T-helper 17 cell (primary cell): ENCODE results near the gene PTPRN2. TPM values are rescaled to one million over a fixed set of nuclear protein-coding genes. Genes with fewer than 3 reads are reported as not detected.
"Not testable (repeated sequence)": the region's sequence is repeated elsewhere in the genome, so short reads cannot be mapped to it uniquely, and the experiment has no call there.

Experiments
- ATAC-seq: fragments of 150-1000 bp; cut with Tn5 transposase; 2 replicates; pipeline ENCODE4 v1.10.0; 2021; ENCODE audit warnings: mild to moderate bottlenecking, moderate library complexity
- DNase-seq, 3 donors: peaks; one replicate each; pipeline versions ENCODE4 v3.0.0 to v3.0.0-alpha.2; 2020 to 2021
- H3K9me3 ChIP-seq: one replicate; pipeline ENCODE4 v1.7.0; 2013; ENCODE audit warnings: low read length, mild to moderate bottlenecking; ENCODE audit not compliant: control insufficient read depth, poor library complexity, severe bottlenecking
- H3K27ac Mint-ChIP-seq: one replicate; pipeline ENCODE4 v1.8.0; 2022; ENCODE audit warnings: mild to moderate bottlenecking, moderate library complexity, mixed read lengths
- H3K27me3 Mint-ChIP-seq: one replicate; pipeline ENCODE4 v1.8.0; 2022; ENCODE audit warnings: mixed read lengths
- H3K36me3 Mint-ChIP-seq: one replicate; pipeline ENCODE4 v1.8.0; 2022; ENCODE audit warnings: low read depth, mixed read lengths
- H3K4me1 Mint-ChIP-seq: one replicate; pipeline ENCODE4 v1.8.0; 2022; ENCODE audit warnings: mild to moderate bottlenecking, mixed read lengths
- H3K4me3 Mint-ChIP-seq: one replicate; pipeline ENCODE4 v1.8.0; 2022; ENCODE audit warnings: mild to moderate bottlenecking, moderate library complexity, mixed read lengths
- total RNA-seq, 4 donors: library from RNA in 2 of 4; stranded (reverse) in 2 of 4; gene quantifications; one replicate each; pipeline ENCODE4 v1.2.3 and lab custom pipeline; 2022 to 2026

The PTPRN2 gene
- total RNA-seq, 2 donors from 2014 or later = 0.42 to 0.57 TPM

- no peaks in the 10 kb centered on the region for H3K4me1 Mint-ChIP-seq
- H3K4me3 Mint-ChIP-seq = no peak overlapping the region
- ATAC-seq (no peak), DNase-seq (no peak)
- no peaks in the 10 kb centered on the region for H3K36me3 Mint-ChIP-seq
- H3K27ac Mint-ChIP-seq = no peak overlapping the region
- peaks cover 2% of the 10 kb centered on the region for H3K9me3 ChIP-seq
- no peaks in the 10 kb centered on the region for H3K27me3 Mint-ChIP-seq
Measured at GRCh38 chr7:158227258-158227984, 360.2 kb downstream of the PTPRN2 start.

DNA sequence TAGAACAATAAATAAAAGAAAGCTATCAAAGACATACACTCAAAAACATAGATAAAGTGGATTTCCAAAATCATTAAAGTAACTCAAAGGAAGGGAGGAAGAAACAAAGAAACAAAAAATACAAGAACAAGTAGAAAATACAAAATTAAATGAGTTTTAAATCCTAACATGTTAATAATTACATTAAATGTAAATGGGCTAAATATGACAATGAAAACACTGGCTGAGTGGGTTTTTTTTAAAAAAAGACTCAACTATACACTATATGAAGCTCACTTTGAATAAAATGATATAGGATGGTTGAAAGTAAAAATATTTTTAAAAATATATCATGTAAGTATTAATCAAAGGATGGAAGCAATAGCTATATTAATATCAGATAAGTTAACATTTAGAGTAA, 371.4 kb downstream of the PTPRN2 start:
- no peaks in the 10 kb centered on the region for H3K9me3 ChIP-seq
- DNase-seq (no peak), ATAC-seq (no peak)
- H3K4me3 Mint-ChIP-seq = no peak overlapping the region
- no peaks in the 10 kb centered on the region for H3K36me3 Mint-ChIP-seq
- no peak overlapping the region for H3K27ac Mint-ChIP-seq
- H3K27me3 Mint-ChIP-seq = peaks cover 5% of the 10 kb centered on the region
- no peaks in the 10 kb centered on the region for H3K4me1 Mint-ChIP-seq

DNA sequence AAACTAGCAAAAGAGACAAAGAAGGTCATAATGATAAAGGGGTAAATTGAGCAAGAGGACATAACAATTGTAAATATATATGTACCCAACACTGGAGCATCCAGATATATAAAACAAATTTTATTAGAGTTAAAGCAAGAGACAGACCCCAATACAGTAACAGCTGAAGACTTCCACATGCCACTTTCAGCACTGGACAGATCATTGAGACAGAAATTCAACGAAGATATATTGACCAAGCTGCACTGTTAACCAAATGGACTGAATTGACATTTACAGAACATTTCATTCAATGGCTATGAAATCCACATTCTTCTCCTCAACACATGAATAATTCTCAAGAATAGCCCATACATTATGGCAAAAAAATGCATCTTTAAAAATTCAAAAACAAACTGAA, 378.2 kb downstream of the PTPRN2 start:
- Mint-ChIP-seq H3K4me1 (no peaks in the 10 kb centered on the region), H3K27me3 (no peaks in the 10 kb centered on the region), H3K27ac (no peak overlapping the region), H3K36me3 (no peaks in the 10 kb centered on the region), H3K4me3 (no peak overlapping the region)
- H3K9me3 ChIP-seq = no peaks in the 10 kb centered on the region
- no peak for ATAC-seq
- DNase-seq = no peak

GRCh38 chr7:158206341-158206740, 381.3 kb downstream of the PTPRN2 start:
- no peaks in the 10 kb centered on the region for H3K9me3 ChIP-seq
- ATAC-seq = no peak

DNA sequence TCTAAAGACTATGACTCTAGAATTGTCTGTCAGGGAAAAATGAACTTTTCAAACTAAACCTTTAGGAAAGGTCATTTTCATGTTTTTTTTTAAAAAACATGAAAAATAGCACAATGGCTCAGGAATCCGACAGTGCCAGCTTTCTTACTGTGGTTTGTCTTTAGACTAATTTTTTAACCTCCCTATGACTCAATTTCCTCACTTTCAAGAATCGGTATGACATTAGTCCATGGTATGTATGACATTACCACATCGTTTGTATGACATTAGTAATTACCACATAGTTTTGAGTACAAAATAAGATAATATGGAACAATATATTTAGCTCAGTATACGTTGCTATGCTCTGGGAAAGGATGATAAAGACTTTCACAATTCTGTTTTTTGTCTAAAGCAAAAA, 383.2 kb downstream of the PTPRN2 start:
- no peak overlapping the region for H3K4me3 Mint-ChIP-seq
- H3K27me3 Mint-ChIP-seq = peaks cover 11% of the 10 kb centered on the region
- H3K9me3 ChIP-seq = no peaks in the 10 kb centered on the region
- no peaks in the 10 kb centered on the region for H3K4me1 Mint-ChIP-seq
- DNase-seq (no peak), ATAC-seq (no peak)
- no peak overlapping the region for H3K27ac Mint-ChIP-seq
- H3K36me3 Mint-ChIP-seq = no peaks in the 10 kb centered on the region

More at GRCh38 chr7:158206341-158206740, 381.3 kb downstream of the PTPRN2 start:
- H3K27me3 Mint-ChIP-seq = peaks cover 11% of the 10 kb centered on the region
- no peak for DNase-seq
- no peaks in the 10 kb centered on the region for H3K36me3 Mint-ChIP-seq
- H3K4me3 Mint-ChIP-seq = no peak overlapping the region
- no peak overlapping the region for H3K27ac Mint-ChIP-seq
- no peaks in the 10 kb centered on the region for H3K4me1 Mint-ChIP-seq

- H3K9me3 ChIP-seq, H3K4me1 Mint-ChIP-seq, H3K36me3 Mint-ChIP-seq, H3K27ac Mint-ChIP-seq, DNase-seq, ATAC-seq, H3K4me3 Mint-ChIP-seq: not testable (repeated sequence)
- peaks cover 11% of the 10 kb centered on the region for H3K27me3 Mint-ChIP-seq
Measured at GRCh38 chr7:158203948-158204347, 383.7 kb downstream of the PTPRN2 start.

DNA sequence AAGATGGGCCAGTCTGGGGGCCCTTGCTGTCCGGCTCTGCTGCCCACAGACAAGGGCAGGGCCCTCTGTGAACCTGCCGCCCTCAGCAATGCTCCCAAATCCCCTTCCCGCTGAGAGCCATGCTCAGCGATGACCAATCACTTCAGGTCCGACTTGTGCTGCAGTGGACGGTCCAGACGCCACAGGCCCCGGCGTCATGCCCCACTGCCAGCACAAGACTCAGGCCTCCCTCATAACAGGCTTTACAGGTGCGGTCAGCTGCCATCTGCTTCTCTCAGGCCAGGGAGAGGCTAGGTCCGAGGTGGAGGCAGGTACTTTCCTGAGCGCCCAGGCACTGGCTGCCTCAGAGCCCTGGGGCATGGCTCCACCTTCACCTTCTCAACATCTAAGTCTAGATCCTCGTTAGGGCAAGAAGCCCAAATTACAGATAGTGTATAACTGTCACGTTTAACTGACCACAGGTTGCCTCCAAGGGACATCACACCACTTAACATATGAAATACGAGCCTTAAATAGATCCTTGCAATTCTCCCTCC, 393.2 kb downstream of the PTPRN2 start:
- Mint-ChIP-seq H3K4me1 (no peaks in the 10 kb centered on the region), H3K27ac (no peak overlapping the region), H3K4me3 (no peak overlapping the region), H3K27me3 (no peaks in the 10 kb centered on the region), H3K36me3 (no peaks in the 10 kb centered on the region)
- no peak for ATAC-seq
- no peak for DNase-seq
- no peaks in the 10 kb centered on the region for H3K9me3 ChIP-seq

GRCh38 chr7:158193446-158193845, 394.2 kb downstream of the PTPRN2 start:
- DNase-seq (no peak), ATAC-seq (no peak)
- peaks cover 2% of the 10 kb centered on the region for H3K9me3 ChIP-seq
- no peaks in the 10 kb centered on the region for H3K27me3 Mint-ChIP-seq
- H3K36me3 Mint-ChIP-seq = no peaks in the 10 kb centered on the region
- no peak overlapping the region for H3K4me3 Mint-ChIP-seq
- H3K4me1 Mint-ChIP-seq = no peaks in the 10 kb centered on the region
- H3K27ac Mint-ChIP-seq = no peak overlapping the region

DNA sequence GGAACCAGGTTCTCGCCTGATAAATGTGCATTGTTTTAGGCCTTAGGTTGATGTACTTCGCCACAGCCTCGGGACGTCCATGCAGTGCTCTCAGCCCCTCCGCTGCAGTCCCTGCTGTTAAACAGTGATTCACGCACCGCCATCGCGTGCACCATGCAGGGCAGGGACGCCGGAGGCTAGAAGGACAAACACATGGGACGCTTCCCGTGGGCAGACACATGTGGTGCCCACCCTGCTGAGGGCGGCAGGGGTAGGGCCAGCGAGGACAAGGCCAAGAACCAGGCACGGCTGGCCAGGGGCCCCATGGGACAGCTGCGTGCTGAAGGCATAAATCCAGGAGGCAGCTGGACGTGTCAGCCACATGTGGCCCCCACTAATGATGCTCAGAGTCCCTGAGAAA, 394.7 kb downstream of the PTPRN2 start:
- Mint-ChIP-seq H3K4me1 (no peaks in the 10 kb centered on the region), H3K27me3 (no peaks in the 10 kb centered on the region), H3K27ac (no peak overlapping the region), H3K36me3 (no peaks in the 10 kb centered on the region), H3K4me3 (no peak overlapping the region)
- ATAC-seq = no peak
- DNase-seq = no peak
- H3K9me3 ChIP-seq = peaks cover 2% of the 10 kb centered on the region

GRCh38 chr7:158192184-158192835, 395.3 kb downstream of the PTPRN2 start:
- H3K9me3 ChIP-seq = peaks cover 2% of the 10 kb centered on the region
- no peak for DNase-seq
- ATAC-seq = no peak
- H3K27me3 Mint-ChIP-seq = no peaks in the 10 kb centered on the region
- no peaks in the 10 kb centered on the region for H3K36me3 Mint-ChIP-seq
- H3K27ac Mint-ChIP-seq = no peak overlapping the region
- no peak overlapping the region for H3K4me3 Mint-ChIP-seq
- no peaks in the 10 kb centered on the region for H3K4me1 Mint-ChIP-seq

DNA sequence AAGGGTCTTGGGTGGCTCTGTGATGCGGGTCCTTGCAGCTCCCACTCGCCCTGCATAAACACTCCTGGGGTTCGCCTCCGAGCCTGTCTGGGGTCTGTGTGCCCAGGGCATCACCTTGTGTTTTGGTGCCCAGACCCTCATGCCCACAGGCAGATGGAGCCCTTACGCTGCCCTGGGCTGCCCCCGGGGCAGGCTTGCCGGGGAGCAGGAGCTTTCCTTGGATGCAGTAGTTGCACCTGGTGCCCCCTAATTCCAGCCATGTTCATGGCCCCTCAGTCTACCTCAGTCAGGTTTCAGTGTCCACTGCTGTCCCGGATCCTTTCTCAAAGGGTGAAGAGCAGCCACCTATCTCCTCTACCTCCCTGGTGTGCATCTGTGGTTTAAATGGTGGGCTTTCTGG, 396.0 kb downstream of the PTPRN2 start:
- no peaks in the 10 kb centered on the region for H3K4me1 Mint-ChIP-seq
- H3K4me3 Mint-ChIP-seq = no peak overlapping the region
- peaks cover 2% of the 10 kb centered on the region for H3K9me3 ChIP-seq
- H3K27me3 Mint-ChIP-seq = no peaks in the 10 kb centered on the region
- no peak overlapping the region for H3K27ac Mint-ChIP-seq
- no peaks in the 10 kb centered on the region for H3K36me3 Mint-ChIP-seq
- no peak for DNase-seq
- no peak for ATAC-seq

DNA sequence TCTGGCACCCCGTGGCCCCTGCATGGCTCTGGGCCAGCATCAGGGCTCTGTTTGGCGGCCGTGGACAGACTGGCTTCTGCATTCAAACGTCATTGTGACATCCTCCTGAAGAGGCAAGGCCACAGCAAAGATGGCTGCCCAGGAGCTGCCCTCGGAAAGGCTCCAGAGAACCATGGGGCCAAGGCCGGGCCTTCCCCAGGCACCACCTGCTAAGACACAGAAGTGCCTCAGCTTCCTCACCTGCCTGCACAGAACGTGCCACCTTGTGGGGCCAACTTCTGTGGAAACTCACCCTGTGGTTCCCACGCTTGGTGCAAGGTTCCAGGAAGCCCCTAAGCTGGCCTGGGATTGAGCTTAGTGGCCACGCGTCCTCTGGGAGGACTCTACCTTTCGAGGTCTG, 396.9 kb downstream of the PTPRN2 start:
- H3K4me3 Mint-ChIP-seq = no peak overlapping the region
- no peaks in the 10 kb centered on the region for H3K36me3 Mint-ChIP-seq
- H3K9me3 ChIP-seq = peaks cover 2% of the 10 kb centered on the region
- no peaks in the 10 kb centered on the region for H3K27me3 Mint-ChIP-seq
- no peaks in the 10 kb centered on the region for H3K4me1 Mint-ChIP-seq
- H3K27ac Mint-ChIP-seq = no peak overlapping the region
- DNase-seq (no peak), ATAC-seq (no peak)

GRCh38 chr7:158188676-158189075, 398.9 kb downstream of the PTPRN2 start:
- peaks cover 2% of the 10 kb centered on the region for H3K9me3 ChIP-seq
- DNase-seq (no peak), ATAC-seq (no peak)
- H3K36me3 Mint-ChIP-seq = no peaks in the 10 kb centered on the region
- no peak overlapping the region for H3K4me3 Mint-ChIP-seq
- H3K27me3 Mint-ChIP-seq = no peaks in the 10 kb centered on the region
- H3K27ac Mint-ChIP-seq = no peak overlapping the region
- no peaks in the 10 kb centered on the region for H3K4me1 Mint-ChIP-seq

DNA sequence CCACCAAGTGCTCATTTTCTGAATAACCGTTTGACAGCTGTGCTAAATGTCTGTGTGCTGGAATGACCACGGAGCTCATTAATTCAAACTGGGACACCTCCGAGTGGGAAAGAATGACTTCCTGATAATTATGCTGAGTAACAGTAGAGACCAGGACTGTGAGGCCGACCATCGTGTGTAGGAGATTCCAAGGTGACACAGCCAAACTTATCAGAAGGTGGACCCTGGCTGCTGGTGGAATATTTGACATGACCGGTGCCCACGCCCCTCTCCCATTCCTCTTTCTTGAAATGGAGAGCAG, 400.0 kb downstream of the PTPRN2 start:
- H3K4me3 Mint-ChIP-seq = no peak overlapping the region
- no peaks in the 10 kb centered on the region for H3K27me3 Mint-ChIP-seq
- H3K4me1 Mint-ChIP-seq = no peaks in the 10 kb centered on the region
- H3K36me3 Mint-ChIP-seq = no peaks in the 10 kb centered on the region
- no peak for ATAC-seq
- H3K27ac Mint-ChIP-seq = no peak overlapping the region
- H3K9me3 ChIP-seq = peaks cover 2% of the 10 kb centered on the region
- DNase-seq = no peak
